GM12878 (cell line): Measurements from ENCODE around the gene CFAP61. TPM values are rescaled to one million over a fixed set of nuclear protein-coding genes. Genes with fewer than 3 reads are reported as not detected.

ENCODE experiments used
- ATAC-seq: fragments of 200-7000 bp; cut with Tn5 transposase; 3 replicates; pipeline ENCODE4 v1.9.1; 2020; ENCODE audit warnings: mild to moderate bottlenecking, moderate library complexity
- BruUV-seq: library from RNA; stranded (reverse); fragments of 400-500 nt; replicated peaks from 2 replicates; lab custom pipeline; 2021; lab: Mats Ljungman, UMichigan
- CTCF ChIA-PET: fragments of 300-600 bp; sonication (Branson Sonifier 250); formaldehyde crosslinking; extraction: SDS; loops from one replicate; lab custom pipeline; 2021; ENCODE audit warnings: inconsistent platforms; lab: Yijun Ruan, JAX
- POLR2A ChIA-PET: fragments of 350-600 bp; formaldehyde crosslinking; extraction: SDS; loops from one replicate; lab custom pipeline; 2021; ENCODE audit warnings: inconsistent platforms; lab: Charles Lee
- RAD21 ChIA-PET: fragments of 300-600 bp; sonication (Branson Sonifier 250); formaldehyde crosslinking; loops from one replicate; lab custom pipeline; 2023; ENCODE audit warnings: antibody characterized with exemption; ENCODE audit not compliant: unreplicated experiment; lab: Charles Lee
- SMC1A ChIA-PET: fragments of 300-600 bp; sonication (Branson Sonifier 250); formaldehyde crosslinking; loops from one replicate; lab custom pipeline; 2023; ENCODE audit not compliant: unreplicated experiment, uncharacterized antibody; lab: Charles Lee
- DNase-seq: peaks from one replicate; pipeline ENCODE4 v3.0.0-alpha.2; 2011; ENCODE audit warnings: low read depth, low spot score
- FAIRE-seq: peaks from 3 replicates; lab custom pipeline; 2011; peaks lifted over from hg19 to GRCh38; lab: Jason Lieb, UNC
- H2AFZ ChIP-seq: 2 replicates; pipeline ENCODE4 v1.6.0; 2011; ENCODE audit warnings: low read depth, low read length, control low read depth; ENCODE audit not compliant: control insufficient read depth
- H3K27ac ChIP-seq: 2 replicates; pipeline ENCODE4 v1.5.1; 2011; ENCODE audit warnings: control low read depth; ENCODE audit not compliant: control insufficient read depth, insufficient read depth
- H3K27me3 ChIP-seq, 2 experiments: replicated peaks in 1 of 2; 2 replicates each; pipeline versions ENCODE4 v1.6.0 to v1.6.1; 2011; ENCODE audit warnings: low read length in 1 of 2; ENCODE audit not compliant: control insufficient read depth in 2 of 2, insufficient read depth in 2 of 2
- H3K36me3 ChIP-seq, 2 experiments: 2 replicates each; pipeline ENCODE4 v1.5.1; 2011; ENCODE audit warnings: low read length in 1 of 2; ENCODE audit not compliant: control insufficient read depth in 2 of 2, insufficient read depth in 2 of 2
- H3K4me1 ChIP-seq: 2 replicates; pipeline ENCODE4 v1.6.1; 2011; ENCODE audit warnings: mild to moderate bottlenecking, low read length, moderate library complexity, mixed read lengths; ENCODE audit not compliant: control insufficient read depth, insufficient read depth
- H3K4me2 ChIP-seq: 2 replicates; pipeline ENCODE4 v1.6.0; 2011; ENCODE audit warnings: control low read depth; ENCODE audit not compliant: control insufficient read depth, insufficient read depth
- H3K4me3 ChIP-seq: fragments of 200-600 bp; sonication (generic); 2 replicates; pipeline ENCODE4 v1.5.1; 2016
- H3K79me2 ChIP-seq: 2 replicates; pipeline ENCODE4 v1.6.0; 2011; ENCODE audit warnings: low read length; ENCODE audit not compliant: control insufficient read depth, insufficient read depth
- H3K9ac ChIP-seq: 2 replicates; pipeline ENCODE4 v1.8.0; 2011; ENCODE audit warnings: low read length, control low read depth, mixed read lengths; ENCODE audit not compliant: control insufficient read depth, insufficient read depth
- H3K9me3 ChIP-seq: replicated peaks from 3 replicates; pipeline ENCODE4 v1.5.1; 2011; ENCODE audit warnings: mild to moderate bottlenecking, low read length; ENCODE audit not compliant: control insufficient read depth, insufficient read depth
- H4K20me1 ChIP-seq: 2 replicates; pipeline ENCODE4 v1.6.0; 2011; ENCODE audit not compliant: control insufficient read depth, insufficient read depth
- BCL3 ChIP-seq: IDR thresholded peaks from 2 replicates; pipeline ENCODE4 v1.6.1; 2011; ENCODE audit warnings: borderline replicate concordance, low read depth, mild to moderate bottlenecking, moderate library complexity, low read length; ENCODE audit not compliant: insufficient read depth, poor library complexity, severe bottlenecking
- CBX3 ChIP-seq: fragments of 200-600 bp; sonication (generic); IDR thresholded peaks from 2 replicates; pipeline ENCODE4 v1.6.1; 2016; ENCODE audit warnings: low read depth, borderline replicate concordance
- E2F8 ChIP-seq: fragments of 450-650 bp; IDR thresholded peaks from 2 replicates; pipeline ENCODE4 v1.6.1; 2018; ENCODE audit warnings: mild to moderate bottlenecking, low read depth, moderate library complexity; ENCODE audit not compliant: partially characterized antibody
- FOXM1 ChIP-seq: IDR thresholded peaks from 2 replicates; pipeline ENCODE4 v1.6.1; 2012; ENCODE audit warnings: low read depth, mild to moderate bottlenecking, inconsistent platforms, low read length, moderate library complexity
- HDGF ChIP-seq: fragments of 450-650 bp; IDR thresholded peaks from 2 replicates; pipeline ENCODE4 v1.6.1; 2016; ENCODE audit warnings: antibody characterized with exemption
- MTA3 ChIP-seq: IDR thresholded peaks from 2 replicates; pipeline ENCODE4 v1.6.1; 2012; ENCODE audit warnings: low read length, inconsistent platforms, borderline replicate concordance
- NR2C2 ChIP-seq: IDR thresholded peaks from 2 replicates; pipeline ENCODE4 v1.6.1; 2011; ENCODE audit warnings: borderline replicate concordance, low read depth; ENCODE audit not compliant: control insufficient read depth, insufficient read length
- POLR2AphosphoS2 ChIP-seq: IDR thresholded peaks from 2 replicates; pipeline ENCODE4 v1.6.1; 2011; ENCODE audit warnings: low read depth, mild to moderate bottlenecking, low read length, improper control_type of control experiment, moderate library complexity
- ZBTB4 ChIP-seq: fragments of 450-650 bp; formaldehyde crosslinking; IDR thresholded peaks from 2 replicates; pipeline ENCODE4 v1.4.0; 2022; ENCODE audit warnings: mild to moderate bottlenecking, moderate library complexity
- ZNF24 ChIP-seq: fragments of 450-650 bp; IDR thresholded peaks from 2 replicates; pipeline ENCODE4 v1.6.1; 2017; ENCODE audit warnings: antibody characterized with exemption, mild to moderate bottlenecking
- WGBS: methylation state at CpG from one replicate; pipeline ENCODE4 v1.1.6; 2016; ENCODE audit warnings: low lambda C conversion rate; ENCODE audit not compliant: insufficient replicate concordance, insufficient coverage; ENCODE audit errors: missing lambda C conversion rate; 5-methylcytosine and 5-hydroxymethylcytosine counted together
- in situ Hi-C: fragments of 300-500 bp; cut with MboI; formaldehyde crosslinking; loops from 9 replicates; pipeline ENCODE4 v1.14.3; 2018; ENCODE audit warnings: mixed read lengths
- intact Hi-C: fragments of 100-400 bp; cut with micrococcal nuclease; formaldehyde crosslinking; loops from one replicate; pipeline ENCODE4 v1.14.2; 2022; ENCODE audit not compliant: unreplicated experiment
- polyA plus RNA-seq, 11 experiments: library from polyadenylated mRNA; depleted of rRNA in 4 of 11; unstranded in 6 of 11; stranded (reverse) in 5 of 11; fragments of >200 nt; fragmentation: Nextera tagmentation in 4 of 11; fragmentation: Illumina TruSeq in 1 of 11; extraction: Ambion mirVana in 4 of 11; extraction: Trizol in 1 of 11; gene quantifications; 1 replicate in 1 of 11; 2 replicates in 10 of 11; pipeline versions ENCODE4 v1.2.1 to v1.2.3, GENCODE V29; 2011 to 2016; ENCODE audit warnings: inconsistent platforms in 2 of 11, missing spikeins in 2 of 11, low read depth in 1 of 11
- total RNA-seq, 4 experiments: library from RNA; depleted of rRNA in 3 of 4; stranded (reverse); fragments of >200 nt in 3 of 4; fragmentation: Illumina TruSeq in 1 of 4; extraction: Trizol in 1 of 4; gene quantifications; 2 replicates each; pipeline versions ENCODE4 v1.2.1 to v1.2.3, GENCODE V29; 2013 to 2021

The CFAP61 gene
- total and polyA plus RNA-seq, 10 of the 15 experiments (the other 5 are each of a cell fraction or from before 2014, with no cell fraction given), result 0.11 to 0.41 (median 0.24) TPM; not detected in 7

GRCh38 chr20:20267685-20268370 is 215.5 kb downstream of the CFAP61 start:
- CTCF ChIA-PET, result no interaction called here

More at GRCh38 chr20:20267685-20268370, 215.5 kb downstream of the CFAP61 start:
- Histone ChIP-seq H3K9ac (no peak overlapping the region), H3K79me2 (no peaks in the 10 kb centered on the region), H3K4me3 (no peak overlapping the region), H3K36me3 (no peaks in the 10 kb centered on the region), H3K4me1 (no peaks in the 10 kb centered on the region), H2AFZ (no peak overlapping the region), H3K27ac (no peak overlapping the region), H3K4me2 (no peak overlapping the region), H3K9me3 (no peaks in the 10 kb centered on the region), H4K20me1 (no peaks in the 10 kb centered on the region), H3K27me3 (no peaks in the 10 kb centered on the region)
- ChIA-PET RAD21 (no interaction called here), POLR2A (no interaction called here), SMC1A (no interaction called here)
- ATAC-seq (no peak), DNase-seq (no peak), FAIRE-seq (no peak)
- in situ Hi-C loops (no loop called here), intact Hi-C loops (no loop called here)
- no TSS peak for BruUV-seq
- 82% methylated on average over 13 of the region's 13 CpGs for WGBS
- TF ChIP-seq HDGF (no peak), FOXM1 (no peak), MTA3 (no peak), BCL3 (no peak), CBX3 (no peak), NR2C2 (no peak), E2F8 (no peak), POLR2AphosphoS2 (no peak), ZNF24 (no peak), ZBTB4 (CRISPR knock-in tag) (no peak)
